ENCODE data around the gene ZNF420. TPM values are rescaled to one million over a fixed set of nuclear protein-coding genes. Genes with fewer than 3 reads are reported as not detected.
A peak's percentile ranks its signal among the peaks of the same experiment; 100 is the strongest.

Gene ZNF420
- total RNA-seq (14.1 and 16.5 TPM in 2 replicates), polyA plus RNA-seq (3.2 and 5.6 TPM in 2 replicates), polyA minus RNA-seq (ENCODE audit: low replicate concordance) (1.1 and 2.5 TPM in 2 replicates)
- 3.4 and 4.4 TPM in 2 replicates for polyA plus RNA-seq (2012)

- Histone ChIP-seq H3K4me3 (replicated peaks in 1 of 4; ENCODE audit: control extremely low read depth in 1 of 4, insufficient read depth in 1 of 4, low read depth in 3 of 4, low read length in 4 of 4) (peak within 1 kb of the TSS; percentile 74 to 97 (median 92)), H3K9me3 (ENCODE audit: control insufficient read depth, insufficient read depth, low read depth, low read length) (no peaks in the 10 kb centered on the region), H3K36me3 (ENCODE audit: control insufficient read depth, insufficient read depth, low read length) (no peaks in the 10 kb centered on the region), H4K20me1 (ENCODE audit: control insufficient read depth, extremely low read depth, insufficient read depth, low read length) (no peaks in the 10 kb centered on the region), H3K4me2 (ENCODE audit: extremely low read depth, insufficient read depth, low read length) (peak within 1 kb of the TSS; percentile 91), H3K27me3 (ENCODE audit: control insufficient read depth, insufficient read depth, low read length) (no peaks in the 10 kb centered on the region), H3K27ac (ENCODE audit: insufficient read depth, low read length) (peak within 1 kb of the TSS; percentile 48), H2AFZ (ENCODE audit: low read length) (peak within 1 kb of the TSS; percentile 97), H3K9ac (ENCODE audit: insufficient read depth, low read length) (peak within 1 kb of the TSS; percentile 75), H3K79me2 (ENCODE audit: control insufficient read depth, insufficient read depth, low read length) (peaks cover 11% of the 10 kb centered on the region), H3K4me1 (ENCODE audit: control insufficient read depth, extremely low read depth, insufficient read depth, low read length) (no peaks in the 10 kb centered on the region)
- TF ChIP-seq CTCF (conservative IDR thresholded peaks at IDR 0.05 in 1 of 2, IDR thresholded peaks at IDR 0.05 in 1 of 2; ENCODE audit: low read depth in 1 of 2, low read length in 2 of 2): no peak
- no peak for TF ChIP-seq EZH2 (IDR thresholded peaks at IDR 0.05; ENCODE audit: low read length, missing control alignments)
- DNase-seq (ENCODE audit: low read depth in 2 of 2): peak; percentile 96
Observed at GRCh38 chr19:37077934-37078716, at the start of gene ZNF420. Gene ZNF420, plus strand, starts transcription at chr19:37078433. Its CDS starts 10,686 bp downstream, at chr19:37089119.

GRCh38 chr19:37045140-37045539 is 33.1 kb upstream of the ZNF420 start:
- no peak overlapping the region for H3K9ac ChIP-seq (ENCODE audit: insufficient read depth, low read length)
- no peaks in the 10 kb centered on the region for H4K20me1 ChIP-seq (ENCODE audit: control insufficient read depth, extremely low read depth, insufficient read depth, low read length)
- no peak overlapping the region for H2AFZ ChIP-seq (ENCODE audit: low read length)
- H3K4me1 ChIP-seq (ENCODE audit: control insufficient read depth, extremely low read depth, insufficient read depth, low read length): no peaks in the 10 kb centered on the region
- H3K27ac ChIP-seq (ENCODE audit: insufficient read depth, low read length): no peak overlapping the region
- no peaks in the 10 kb centered on the region for H3K9me3 ChIP-seq (ENCODE audit: control insufficient read depth, insufficient read depth, low read depth, low read length)
- no peaks in the 10 kb centered on the region for H3K36me3 ChIP-seq (ENCODE audit: control insufficient read depth, insufficient read depth, low read length)
- no peak for DNase-seq (ENCODE audit: low read depth in 2 of 2)
- H3K4me2 ChIP-seq (ENCODE audit: extremely low read depth, insufficient read depth, low read length): no peak overlapping the region
- no peak overlapping the region for H3K4me3 ChIP-seq (replicated peaks in 1 of 4; ENCODE audit: control extremely low read depth in 1 of 4, insufficient read depth in 1 of 4, low read depth in 3 of 4, low read length in 4 of 4)
- TF ChIP-seq CTCF (conservative IDR thresholded peaks at IDR 0.05 in 1 of 2, IDR thresholded peaks at IDR 0.05 in 1 of 2; ENCODE audit: low read depth in 1 of 2, low read length in 2 of 2) (no peak), EZH2 (IDR thresholded peaks at IDR 0.05; ENCODE audit: low read length, missing control alignments) (no peak)
- no peaks in the 10 kb centered on the region for H3K27me3 ChIP-seq (ENCODE audit: control insufficient read depth, insufficient read depth, low read length)
- no peaks in the 10 kb centered on the region for H3K79me2 ChIP-seq (ENCODE audit: control insufficient read depth, insufficient read depth, low read length)

GRCh38 chr19:37055330-37055729 is 22.9 kb upstream of the ZNF420 start:
- no peak overlapping the region for H3K4me3 ChIP-seq (replicated peaks in 1 of 4; ENCODE audit: control extremely low read depth in 1 of 4, insufficient read depth in 1 of 4, low read depth in 3 of 4, low read length in 4 of 4)
- no peaks in the 10 kb centered on the region for H3K79me2 ChIP-seq (ENCODE audit: control insufficient read depth, insufficient read depth, low read length)
- no peaks in the 10 kb centered on the region for H3K4me1 ChIP-seq (ENCODE audit: control insufficient read depth, extremely low read depth, insufficient read depth, low read length)
- H3K4me2 ChIP-seq (ENCODE audit: extremely low read depth, insufficient read depth, low read length): no peak overlapping the region
- no peak overlapping the region for H2AFZ ChIP-seq (ENCODE audit: low read length)
- H3K27ac ChIP-seq (ENCODE audit: insufficient read depth, low read length): no peak overlapping the region
- no peaks in the 10 kb centered on the region for H3K9me3 ChIP-seq (ENCODE audit: control insufficient read depth, insufficient read depth, low read depth, low read length)
- H4K20me1 ChIP-seq (ENCODE audit: control insufficient read depth, extremely low read depth, insufficient read depth, low read length): no peaks in the 10 kb centered on the region
- H3K36me3 ChIP-seq (ENCODE audit: control insufficient read depth, insufficient read depth, low read length): no peaks in the 10 kb centered on the region
- no peak overlapping the region for H3K9ac ChIP-seq (ENCODE audit: insufficient read depth, low read length)
- DNase-seq (ENCODE audit: low read depth in 2 of 2): no peak
- no peaks in the 10 kb centered on the region for H3K27me3 ChIP-seq (ENCODE audit: control insufficient read depth, insufficient read depth, low read length)
- TF ChIP-seq CTCF (conservative IDR thresholded peaks at IDR 0.05 in 1 of 2, IDR thresholded peaks at IDR 0.05 in 1 of 2; ENCODE audit: low read depth in 1 of 2, low read length in 2 of 2) (no peak), EZH2 (IDR thresholded peaks at IDR 0.05; ENCODE audit: low read length, missing control alignments) (no peak)

Data from fibroblast of lung (primary cell).